ENCODE data around the gene ARHGAP24. TPM values are rescaled to one million over a fixed set of nuclear protein-coding genes. Genes with fewer than 3 reads are reported as not detected.

ARHGAP24 gene
- total and polyA plus RNA-seq, 8 donors, result 22.0 to 35.0 (median 25.8) TPM

DNA sequence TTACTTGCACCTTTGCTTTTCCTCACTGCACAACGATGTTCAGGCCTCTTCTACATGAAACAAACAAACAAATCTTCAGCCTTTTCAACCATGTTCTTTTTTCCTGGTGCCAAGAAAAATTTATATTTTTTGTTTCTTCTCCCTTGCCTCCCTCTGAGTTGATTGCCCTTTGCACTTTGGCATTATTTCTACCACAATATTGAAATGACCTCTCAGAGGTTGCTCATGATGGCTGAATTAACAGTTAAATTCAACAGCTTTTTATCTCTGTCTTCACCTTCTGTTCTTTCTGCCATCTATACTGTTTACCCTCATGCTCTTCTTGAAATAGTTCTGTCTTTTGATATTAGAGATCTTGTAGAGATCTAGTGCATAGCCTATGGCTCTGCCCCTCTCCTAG is 308.9 kb downstream of the ARHGAP24 start:
- peak overlapping the region in 1 of 2 donors; percentile 14 for H3K27ac ChIP-seq
- TF ChIP-seq, protein P1, sequence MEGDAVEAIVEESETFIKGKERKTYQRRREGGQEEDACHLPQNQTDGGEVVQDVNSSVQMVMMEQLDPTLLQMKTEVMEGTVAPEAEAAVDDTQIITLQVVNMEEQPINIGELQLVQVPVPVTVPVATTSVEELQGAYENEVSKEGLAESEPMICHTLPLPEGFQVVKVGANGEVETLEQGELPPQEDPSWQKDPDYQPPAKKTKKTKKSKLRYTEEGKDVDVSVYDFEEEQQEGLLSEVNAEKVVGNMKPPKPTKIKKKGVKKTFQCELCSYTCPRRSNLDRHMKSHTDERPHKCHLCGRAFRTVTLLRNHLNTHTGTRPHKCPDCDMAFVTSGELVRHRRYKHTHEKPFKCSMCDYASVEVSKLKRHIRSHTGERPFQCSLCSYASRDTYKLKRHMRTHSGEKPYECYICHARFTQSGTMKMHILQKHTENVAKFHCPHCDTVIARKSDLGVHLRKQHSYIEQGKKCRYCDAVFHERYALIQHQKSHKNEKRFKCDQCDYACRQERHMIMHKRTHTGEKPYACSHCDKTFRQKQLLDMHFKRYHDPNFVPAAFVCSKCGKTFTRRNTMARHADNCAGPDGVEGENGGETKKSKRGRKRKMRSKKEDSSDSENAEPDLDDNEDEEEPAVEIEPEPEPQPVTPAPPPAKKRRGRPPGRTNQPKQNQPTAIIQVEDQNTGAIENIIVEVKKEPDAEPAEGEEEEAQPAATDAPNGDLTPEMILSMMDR (IDR thresholded peaks at IDR 0.05), result no peak
- peaks cover 0 to 4% of the 10 kb centered on the region in 2 donors for H3K4me1 ChIP-seq
- intact Hi-C loops (cut with DNase I), result no loop called here
- H3K4me3 ChIP-seq, result no peak overlapping the region
- ATAC-seq (no peak), DNase-seq (no peak)
- no peaks in the 10 kb centered on the region for H3K9me3 ChIP-seq
- H3K36me3 ChIP-seq, result no peaks in the 10 kb centered on the region
- H3K27me3 ChIP-seq, result no peaks in the 10 kb centered on the region

DNA sequence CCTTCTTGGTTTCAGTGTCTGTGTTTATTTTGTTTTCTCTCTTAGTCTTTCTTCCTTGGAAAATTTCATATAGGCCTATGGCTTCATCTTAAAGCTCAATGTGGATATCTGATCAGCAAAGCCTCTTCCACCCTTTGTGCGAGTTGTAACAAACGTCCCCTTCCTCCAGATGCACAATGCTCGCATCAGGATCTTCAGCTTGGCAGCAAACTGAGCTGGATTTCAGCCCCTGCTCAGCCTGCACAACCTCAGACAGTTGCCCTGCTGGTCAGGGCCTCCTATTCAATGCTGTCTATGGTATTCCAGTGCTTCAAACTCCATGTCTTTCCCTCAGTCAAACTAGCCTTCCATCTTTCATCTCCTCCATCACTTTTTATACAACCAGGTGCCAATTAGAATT is 309.4 kb downstream of the ARHGAP24 start:
- intact Hi-C loops (cut with DNase I), result no loop called here
- H3K27me3 ChIP-seq, result no peaks in the 10 kb centered on the region
- DNase-seq (no peak), ATAC-seq (no peak)
- TF ChIP-seq, protein P1 (IDR thresholded peaks at IDR 0.05), result no peak
- H3K9me3 ChIP-seq, result no peaks in the 10 kb centered on the region
- no peak overlapping the region for H3K4me3 ChIP-seq
- peaks cover 0 to 4% of the 10 kb centered on the region in 2 donors for H3K4me1 ChIP-seq
- no peaks in the 10 kb centered on the region for H3K36me3 ChIP-seq
- peak overlapping the region in 1 of 2 donors; percentile 14 for H3K27ac ChIP-seq

DNA sequence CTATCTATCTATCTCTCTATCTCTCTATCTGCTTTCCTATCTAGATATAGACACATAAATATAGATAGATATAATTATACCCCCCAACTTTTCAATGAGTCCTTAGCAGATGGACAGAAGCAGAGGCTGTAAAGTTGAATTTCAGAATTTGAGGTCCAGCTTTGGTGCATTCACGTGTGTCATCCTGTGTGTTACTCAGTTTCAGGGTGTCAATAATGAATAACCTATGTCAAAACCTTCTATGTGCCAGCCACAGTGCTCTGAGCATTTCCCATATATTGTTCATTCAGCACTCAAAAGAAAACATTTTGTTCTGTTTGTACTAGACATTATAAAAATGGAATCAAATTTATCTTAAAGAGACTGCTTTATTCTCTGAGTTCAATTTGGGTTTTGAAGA is 310.0 kb downstream of the ARHGAP24 start:
- TF ChIP-seq, protein P1 (IDR thresholded peaks at IDR 0.05), result no peak
- ATAC-seq (no peak), DNase-seq (no peak)
- no peak overlapping the region for H3K27ac ChIP-seq
- H3K27me3 ChIP-seq, result no peaks in the 10 kb centered on the region
- H3K4me1 ChIP-seq, result peaks cover 0 to 4% of the 10 kb centered on the region in 2 donors
- H3K36me3 ChIP-seq, result no peaks in the 10 kb centered on the region
- no peaks in the 10 kb centered on the region for H3K9me3 ChIP-seq
- H3K4me3 ChIP-seq, result no peak overlapping the region
- intact Hi-C loops (cut with DNase I), result no loop called here

DNA sequence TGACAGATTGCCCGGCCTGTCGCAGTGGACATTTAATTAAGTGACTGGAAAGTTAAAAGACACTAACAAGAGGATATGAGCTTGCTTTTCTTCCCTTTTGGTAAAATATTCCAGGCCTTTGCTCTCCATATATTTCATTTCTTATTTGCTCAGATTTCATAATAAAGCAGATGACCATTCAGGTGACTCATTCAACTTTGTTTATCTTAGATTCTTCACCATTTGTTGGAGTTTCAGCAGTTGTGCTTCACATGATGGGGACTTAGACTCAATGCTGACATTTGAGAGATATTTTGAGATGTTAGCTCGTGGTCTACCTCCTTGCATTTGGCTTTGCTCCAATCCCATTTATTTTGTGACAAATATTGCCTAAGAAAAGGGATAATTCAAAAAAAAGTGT is 312.2 kb downstream of the ARHGAP24 start:
- intact Hi-C loops (cut with DNase I), result no loop called here
- ATAC-seq (peak; percentile 66), DNase-seq (no peak)
- no peaks in the 10 kb centered on the region for H3K27me3 ChIP-seq
- H3K9me3 ChIP-seq, result no peaks in the 10 kb centered on the region
- H3K4me3 ChIP-seq, result no peak overlapping the region
- peaks cover 0 to 4% of the 10 kb centered on the region in 2 donors for H3K4me1 ChIP-seq
- TF ChIP-seq, protein P1 (IDR thresholded peaks at IDR 0.05), result no peak
- H3K27ac ChIP-seq, result peak overlapping the region in 1 of 2 donors; percentile 17
- no peaks in the 10 kb centered on the region for H3K36me3 ChIP-seq

DNA sequence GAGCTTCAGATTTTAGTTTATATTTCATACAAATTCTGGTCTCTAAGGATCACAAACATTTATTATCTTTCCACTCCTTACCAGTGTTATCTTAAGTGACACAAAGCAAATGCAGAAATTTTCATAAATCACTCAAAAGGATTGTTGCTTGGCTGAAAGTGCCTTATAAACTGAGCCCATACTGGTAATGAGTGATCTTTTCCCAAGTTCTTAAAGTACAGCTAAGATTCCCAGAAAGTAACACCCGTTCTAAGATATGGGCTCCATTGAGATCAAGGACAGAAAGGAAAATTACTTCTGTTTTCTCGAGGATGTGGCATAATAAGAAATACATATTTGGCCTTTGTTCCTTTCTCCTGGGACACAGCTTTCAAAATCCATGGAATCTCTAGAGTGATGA is 313.7 kb downstream of the ARHGAP24 start:
- ATAC-seq (no peak), DNase-seq (no peak)
- Histone ChIP-seq H3K4me1 (peaks cover 4 to 14% of the 10 kb centered on the region in 2 donors), H3K36me3 (no peaks in the 10 kb centered on the region), H3K27ac (no peak overlapping the region), H3K4me3 (no peak overlapping the region), H3K9me3 (no peaks in the 10 kb centered on the region), H3K27me3 (no peaks in the 10 kb centered on the region)
- intact Hi-C loops (cut with DNase I), result no loop called here
- TF ChIP-seq, protein P1 (IDR thresholded peaks at IDR 0.05), result no peak
